Measurements from ENCODE around the gene LSMEM2. TPM values are rescaled to one million over a fixed set of nuclear protein-coding genes. Genes with fewer than 3 reads are reported as not detected.
A peak's percentile ranks its signal among the peaks of the same experiment; 100 is the strongest.

The LSMEM2 gene
- total and polyA plus RNA-seq, 2 of the 8 experiments (the other 6 are each of a cell fraction or from before 2014, with no cell fraction given), result 0.58 to 0.68 TPM

GRCh38 chr3:50259432-50260026 lies 19.4 kb upstream of the LSMEM2 start:
- Histone ChIP-seq H3K27me3 (replicated peaks in 1 of 4; ENCODE audit: control insufficient read depth in 3 of 4, extremely low read depth in 1 of 4, insufficient read depth in 3 of 4, low read length in 3 of 4) (no peaks in the 10 kb centered on the region), H2BK5ac (ENCODE audit: low read depth, low read length) (no peak overlapping the region), H2BK20ac (ENCODE audit: low read length) (no peak overlapping the region), H3K4me1 (replicated peaks in 1 of 4; ENCODE audit: control insufficient read depth in 3 of 4, insufficient read depth in 4 of 4, low read length in 3 of 4) (peaks cover 0 to 23% (median 18%) of the 10 kb centered on the region in 4 experiments; a peak in 6 of 7 replicates), H3K9ac (replicated peaks in 1 of 4; ENCODE audit: extremely low read depth in 1 of 4, low read depth in 3 of 4, low read length in 3 of 4) (no peak overlapping the region), H3K36me3 (ENCODE audit: control insufficient read depth in 2 of 4, insufficient read depth in 4 of 4, low read length in 3 of 4) (peaks cover 15 to 24% (median 18%) of the 10 kb centered on the region in 4 experiments; a peak in 7 of 8 replicates), H3K27ac (ENCODE audit: low read depth, low read length) (no peak overlapping the region), H2BK15ac (ENCODE audit: low read length) (no peak overlapping the region), H4K8ac (ENCODE audit: extremely low read depth, insufficient read depth, low read length) (peak overlapping the region; percentile 29; the same call in 1 of the 2 replicates), H3K4ac (replicated peaks; ENCODE audit: insufficient read length, low read depth, low read length) (no peak overlapping the region), H3K9me3 (ENCODE audit: insufficient read depth in 2 of 2, low read depth in 1 of 2, low read length in 1 of 2) (no peaks in the 10 kb centered on the region), H3K4me3 (ENCODE audit: extremely low read depth in 1 of 4, insufficient read depth in 2 of 4, low read depth in 3 of 4, low read length in 4 of 4) (peak overlapping the region in 1 of 4 experiments; percentile 60; a peak in 2 of 8 replicates), H3K14ac (ENCODE audit: insufficient read length) (no peak overlapping the region), H3K4me2 (ENCODE audit: insufficient read depth in 1 of 2, low read depth in 2 of 2, low read length in 2 of 2) (peak overlapping the region; percentile 40 to 73; a peak in 3 of 4 replicates), H3K18ac (ENCODE audit: extremely low read depth, low read length) (no peak overlapping the region; the same call in 1 of the 2 replicates), H3K23ac (ENCODE audit: insufficient read length) (no peak overlapping the region), H3K79me1 (ENCODE audit: low read depth, low read length) (no peaks in the 10 kb centered on the region), H2BK12ac (ENCODE audit: low read depth, low read length) (no peak overlapping the region), H2BK120ac (replicated peaks; ENCODE audit: low read depth, low read length) (no peak overlapping the region), H2AFZ (ENCODE audit: low read length) (no peak overlapping the region), H4K5ac (ENCODE audit: insufficient read length, low read depth, low read length) (no peak overlapping the region), H4K91ac (replicated peaks; ENCODE audit: insufficient read length, low read length) (no peak overlapping the region), H4K20me1 (replicated peaks in 1 of 2; ENCODE audit: control insufficient read depth in 1 of 2, insufficient read depth in 2 of 2, low read length in 2 of 2) (peaks cover 2 to 7% of the 10 kb centered on the region in 2 experiments), H3K23me2 (ENCODE audit: low read depth, low read length) (peaks cover 2% of the 10 kb centered on the region; the same call in 1 of the 2 replicates), H2AK5ac (ENCODE audit: low read depth, low read length) (no peak overlapping the region), H3K56ac (replicated peaks; ENCODE audit: insufficient read length, low read depth, low read length) (no peak overlapping the region), H3K79me2 (ENCODE audit: control insufficient read depth in 1 of 2, insufficient read depth in 2 of 2, low read length in 2 of 2) (no peaks in the 10 kb centered on the region)
- TF ChIP-seq ATF3 (IDR thresholded peaks at IDR 0.05; ENCODE audit: insufficient read depth, low read depth, low read length), result no peak
- peak; percentile 50 for TF ChIP-seq ASH2L (IDR thresholded peaks at IDR 0.05; ENCODE audit: low read length)
- peak; percentile 50 for TF ChIP-seq CTBP2 (IDR thresholded peaks at IDR 0.05; ENCODE audit: borderline replicate concordance, insufficient read depth, insufficient read length, low read length)
- TF ChIP-seq EGR1 (IDR thresholded peaks at IDR 0.05; ENCODE audit: borderline replicate concordance, low read depth, low read length), result no peak
- POLR2A ChIA-PET (ENCODE audit: partially characterized antibody), result interaction anchor here (0.6 to 4.3 kb wide), 22 partner anchors 9 to 71 kb away, joined by 3 to 35 read pairs (median 4); partner anchors contain the start of genes GNAI2, HYAL2, IFRD2 and LSMEM2
- CTCF ChIA-PET (ENCODE audit: partially characterized antibody), result interaction anchor here (0.9 to 53.5 kb wide), 11 partner anchors 10 to 142 kb away, joined by 3 to 2149 read pairs (median 13); partner anchors contain the start of genes GNAI2, GNAT1, IFRD2 and LSMEM2
- FAIRE-seq (no peak), DNase-seq (ENCODE audit: low read depth in 1 of 2, low spot score in 2 of 2) (no peak)
- WGBS, 2 experiments (ENCODE audit: extremely low coverage in 1 of 2, insufficient coverage in 1 of 2, insufficient read length in 1 of 2, insufficient replicate concordance in 2 of 2, low coverage in 1 of 2, low lambda C conversion rate in 2 of 2, missing lambda C conversion rate in 1 of 2), result 69% methylated on average over 18 of the region's 18 CpGs; no CpG with 5 or more reads in 1 of the 2 experiments
